Prostate gland (tissue), 2 donors: ENCODE results near the gene PPP2R5D. TPM values are rescaled to one million over a fixed set of nuclear protein-coding genes. Genes with fewer than 3 reads are reported as not detected.

Experiments used
- DNase-seq: peaks from one replicate; pipeline ENCODE4 v3.0.0-alpha.2; 2019; ENCODE audit warnings: low spot score
- H3K27ac ChIP-seq, 2 donors: fragments of 200-600 bp; sonication (generic); 2 replicates each; pipeline ENCODE4 v1.5.1; 2017 to 2019
- H3K27me3 ChIP-seq: fragments of 200-600 bp; sonication (generic); replicated peaks from 2 replicates; pipeline ENCODE4 v1.5.1; 2019; ENCODE audit not compliant: insufficient read depth
- H3K36me3 ChIP-seq, 2 donors: fragments of 200-600 bp; sonication (generic); 1 replicate in 1 of 2; 2 replicates in 1 of 2; pipeline versions ENCODE4 v1.5.1 to v1.8.1; 2017 to 2019
- H3K4me1 ChIP-seq: fragments of 200-600 bp; sonication (generic); replicated peaks from 2 replicates; pipeline ENCODE4 v1.5.1; 2019
- H3K4me3 ChIP-seq, 2 donors: fragments of 200-600 bp; sonication (generic); 2 replicates each; pipeline ENCODE4 v1.5.1; 2017 to 2019
- H3K9me3 ChIP-seq: fragments of 200-600 bp; sonication (generic); 2 replicates; pipeline ENCODE4 v1.5.1; 2017
- CTCF ChIP-seq, 4 experiments: fragments of 200-600 bp in 2 of 4; fragments of 450-650 bp in 2 of 4; sonication (generic) in 2 of 4; IDR thresholded peaks; 1 replicate in 3 of 4; 2 replicates in 1 of 4; pipeline ENCODE4 v1.5.1; 2016 to 2019; ENCODE audit warnings: antibody characterized with exemption in 4 of 4, mild to moderate bottlenecking in 2 of 4, moderate library complexity in 2 of 4
- POLR2A ChIP-seq: fragments of 450-650 bp; IDR thresholded peaks from one replicate; pipeline ENCODE4 v1.6.1; 2016; ENCODE audit warnings: antibody characterized with exemption, mild to moderate bottlenecking
- POLR2AphosphoS5 ChIP-seq: sonication (generic); formaldehyde crosslinking; IDR thresholded peaks from one replicate; pipeline ENCODE4 v1.6.1; 2017; ENCODE audit warnings: antibody characterized with exemption
- WGBS: methylation state at CpG from one replicate; pipeline ENCODE4 v1.1.5; 2018; 5-methylcytosine and 5-hydroxymethylcytosine counted together
- intact Hi-C: fragments of 100-400 bp; cut with DNase I; formaldehyde crosslinking; loops from one replicate; pipeline ENCODE4 v1.14.2; 2022
- total RNA-seq, 2 donors: library from RNA; depleted of rRNA; stranded (reverse); fragments of >200 nt; gene quantifications; one replicate each; pipeline ENCODE4 v1.1.0, GENCODE V29; 2016

Gene PPP2R5D
- total RNA-seq, 2 donors from 2014 or later, result 55.1 to 95.9 TPM

GRCh38 chr6:43061861-43062260 is 77.5 kb downstream of the PPP2R5D start:
- TF ChIP-seq CTCF (IDR thresholded peaks at IDR 0.05) (no peak), POLR2AphosphoS5 (no peak), POLR2A (no peak)

More at GRCh38 chr6:43061861-43062260, 77.5 kb downstream of the PPP2R5D start:
- Histone ChIP-seq H3K9me3 (no peaks in the 10 kb centered on the region), H3K4me1 (peaks cover 16% of the 10 kb centered on the region), H3K4me3 (no peak overlapping the region), H3K27me3 (no peaks in the 10 kb centered on the region), H3K27ac (no peak overlapping the region), H3K36me3 (peaks cover 4 to 9% of the 10 kb centered on the region in 2 donors)
- DNase-seq, result no peak
- WGBS, result 64% methylated on average over 2 of the region's 2 CpGs
- intact Hi-C loops, result loop anchor here (10.0 kb wide), 1 partner anchor 47 kb away; the partner anchor contains the start of genes KLHDC3 and MEA1

Other genes starting within 250 kb of the PPP2R5D start
- 10 to 100 TPM; 43.4 to 59.8 TPM for gene TBCC, start 238.5 kb upstream of the PPP2R5D start, total RNA-seq
- gene BICRAL, start 202.5 kb upstream of the PPP2R5D start, total RNA-seq, result 10 to 100 TPM; 21.0 to 26.2 TPM
- 10 to 100 TPM; 79.0 to 79.8 TPM for gene RPL7L1, start 105.0 kb upstream of the PPP2R5D start, total RNA-seq
- gene PTCRA, start 68.5 kb upstream of the PPP2R5D start, total RNA-seq, result not detected
- gene CNPY3, start 55.1 kb upstream of the PPP2R5D start, total RNA-seq, result 10 to 100 TPM; 52.3 to 68.5 TPM
- 10 to 100 TPM; 14.7 to 85.9 TPM for gene GNMT, start 23.8 kb upstream of the PPP2R5D start, total RNA-seq
- gene PEX6, start 5.4 kb upstream of the PPP2R5D start, total RNA-seq, result 10 to 100 TPM; 23.9 to 57.9 TPM
- gene MEA1, start 29.4 kb downstream of the PPP2R5D start, total RNA-seq, result 10 to 100 TPM; 67.9 to 95.9 TPM
- gene KLHDC3, start 29.7 kb downstream of the PPP2R5D start, total RNA-seq, result 100 to 1,000 TPM; 138 to 148 TPM
- gene RRP36, start 37.1 kb downstream of the PPP2R5D start, total RNA-seq, result 10 to 100 TPM; 45.1 to 50.8 TPM
- gene CUL7, start 69.3 kb downstream of the PPP2R5D start, total RNA-seq, result 10 to 100 TPM; 18.6 to 30.4 TPM
- gene MRPL2, start 74.9 kb downstream of the PPP2R5D start, total RNA-seq, result 10 to 100 TPM; 19.1 to 52.3 TPM
- 10 to 100 TPM; 27.3 to 41.2 TPM for gene KLC4, start 75.1 kb downstream of the PPP2R5D start, total RNA-seq
- gene PTK7, start 91.7 kb downstream of the PPP2R5D start, total RNA-seq, result 10 to 100 TPM; 83.3 to 85.2 TPM
- 10 to 100 TPM; 40.5 to 56.3 TPM for gene SRF, start 186.7 kb downstream of the PPP2R5D start, total RNA-seq
- 10 to 100 TPM; 22.9 to 87.0 TPM for gene CUL9, start 197.6 kb downstream of the PPP2R5D start, total RNA-seq
- 100 to 1,000 TPM in 1 of 2 donors, 10 to 100 TPM in 1; 40.3 to 138 TPM for gene DNPH1, start 244.9 kb downstream of the PPP2R5D start, total RNA-seq